C4-2B (cell line): ENCODE results near the gene SMCO3.

Source experiments
- CTCF ChIP-seq: fragments of 450-650 bp; conservative IDR thresholded peaks from 2 replicates; pipeline ENCODE4 v1.5.1; 2017; ENCODE audit warnings: mild to moderate bottlenecking
- ZFX ChIP-seq: fragments of 450-650 bp; IDR thresholded peaks from 2 replicates; pipeline ENCODE4 v1.6.1; 2017

DNA sequence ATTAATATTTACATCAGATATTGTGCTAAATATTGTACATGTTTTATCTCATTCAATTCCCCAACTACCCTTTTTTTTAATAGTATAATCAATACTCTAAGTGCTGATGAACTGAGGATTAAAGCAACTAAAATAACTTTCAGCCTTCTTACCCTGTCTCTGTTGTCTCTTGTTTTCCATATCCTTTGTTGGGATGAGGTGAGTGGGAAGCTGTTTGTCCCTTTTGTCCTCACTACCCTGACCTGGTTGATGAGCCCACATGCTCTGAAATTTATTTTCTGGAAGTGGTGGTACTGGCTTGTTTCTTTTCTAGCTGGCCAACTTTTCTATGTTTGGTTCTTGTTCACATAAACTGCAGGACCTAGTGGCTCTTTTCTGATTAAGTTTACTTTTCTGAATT is 38.9 kb upstream of the SMCO3 start:
- TF ChIP-seq CTCF = no peak
- no peak for TF ChIP-seq ZFX
